Loucy (cell line): ENCODE measurements around the gene PPP2R5E.

Source experiments
- CTCF ChIP-seq: fragments of 200-600 bp; sonication (generic); conservative IDR thresholded peaks from 2 replicates; pipeline ENCODE4 v1.5.1; 2014; ENCODE audit warnings: mild to moderate bottlenecking, antibody characterized with exemption, low read length
- EZH2phosphoT487 ChIP-seq: fragments of 200-600 bp; IDR thresholded peaks from 2 replicates; pipeline ENCODE4 v1.6.1; 2018; ENCODE audit warnings: antibody characterized with exemption, mild to moderate bottlenecking, moderate library complexity, borderline replicate concordance

DNA sequence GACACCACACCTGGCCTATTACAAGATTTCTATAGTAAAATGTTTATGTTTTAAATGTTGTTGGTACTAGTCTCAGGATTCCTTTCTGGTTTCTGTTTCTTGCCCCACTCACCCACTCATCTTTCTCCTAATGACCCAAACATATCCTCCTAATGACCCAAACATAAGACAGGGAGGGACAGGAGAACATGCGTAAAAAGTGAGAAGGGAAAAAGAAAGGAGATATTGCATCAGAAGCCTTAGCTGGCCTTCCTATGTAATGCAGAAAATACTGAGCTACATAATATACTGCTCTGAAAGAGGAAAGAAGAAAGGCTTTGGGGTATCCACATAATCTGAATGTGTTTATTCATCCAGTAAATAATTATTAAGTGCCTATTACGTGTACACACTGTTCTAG, 119.8 kb downstream of the PPP2R5E start:
- TF ChIP-seq CTCF = no peak
- TF ChIP-seq EZH2phosphoT487 = no peak
